ENCODE data around the gene NFAT5. TPM values are rescaled to one million over a fixed set of nuclear protein-coding genes. Genes with fewer than 3 reads are reported as not detected.

The NFAT5 gene
- total RNA-seq, 2 donors from 2014 or later = 77.3 to 98.6 TPM

DNA sequence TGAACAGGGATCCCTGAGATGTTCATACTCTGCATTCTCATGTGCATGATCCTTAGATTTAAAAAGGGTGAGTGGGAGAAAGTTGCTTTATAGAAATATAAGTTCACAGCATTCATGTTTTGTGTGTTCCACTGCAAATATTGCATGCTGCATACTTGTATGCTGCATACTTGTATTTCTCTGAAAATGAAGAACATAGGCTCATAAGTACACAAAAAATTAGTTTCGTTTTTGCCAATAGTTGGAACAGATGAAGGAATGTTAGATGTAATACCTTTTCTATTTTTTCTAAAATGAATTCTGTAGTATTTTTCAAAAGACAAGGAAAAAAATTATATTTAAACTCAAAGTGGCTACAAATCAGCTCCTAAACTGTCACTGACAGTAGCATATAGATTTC lies 79.0 kb downstream of the NFAT5 start:
- peaks cover 9% of the 10 kb centered on the region for H3K36me3 ChIP-seq
- ATAC-seq (ENCODE audit: insufficient number of reproducible peaks, low FRiP score, low read depth) (no peak), DNase-seq (ENCODE audit: low spot score) (no peak)
- no peak overlapping the region for H3K27ac ChIP-seq
- H3K4me1 ChIP-seq (ENCODE audit: control insufficient read depth in 1 of 2, low read depth in 2 of 2) = peaks cover 0 to 3% of the 10 kb centered on the region in 2 donors
- TF ChIP-seq, protein P1, sequence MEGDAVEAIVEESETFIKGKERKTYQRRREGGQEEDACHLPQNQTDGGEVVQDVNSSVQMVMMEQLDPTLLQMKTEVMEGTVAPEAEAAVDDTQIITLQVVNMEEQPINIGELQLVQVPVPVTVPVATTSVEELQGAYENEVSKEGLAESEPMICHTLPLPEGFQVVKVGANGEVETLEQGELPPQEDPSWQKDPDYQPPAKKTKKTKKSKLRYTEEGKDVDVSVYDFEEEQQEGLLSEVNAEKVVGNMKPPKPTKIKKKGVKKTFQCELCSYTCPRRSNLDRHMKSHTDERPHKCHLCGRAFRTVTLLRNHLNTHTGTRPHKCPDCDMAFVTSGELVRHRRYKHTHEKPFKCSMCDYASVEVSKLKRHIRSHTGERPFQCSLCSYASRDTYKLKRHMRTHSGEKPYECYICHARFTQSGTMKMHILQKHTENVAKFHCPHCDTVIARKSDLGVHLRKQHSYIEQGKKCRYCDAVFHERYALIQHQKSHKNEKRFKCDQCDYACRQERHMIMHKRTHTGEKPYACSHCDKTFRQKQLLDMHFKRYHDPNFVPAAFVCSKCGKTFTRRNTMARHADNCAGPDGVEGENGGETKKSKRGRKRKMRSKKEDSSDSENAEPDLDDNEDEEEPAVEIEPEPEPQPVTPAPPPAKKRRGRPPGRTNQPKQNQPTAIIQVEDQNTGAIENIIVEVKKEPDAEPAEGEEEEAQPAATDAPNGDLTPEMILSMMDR (IDR thresholded peaks at IDR 0.05) = no peak
- no peak overlapping the region for H3K4me3 ChIP-seq
- H3K9me3 ChIP-seq = no peaks in the 10 kb centered on the region
- no peaks in the 10 kb centered on the region for H3K27me3 ChIP-seq (replicated peaks; ENCODE audit: insufficient read depth)

DNA sequence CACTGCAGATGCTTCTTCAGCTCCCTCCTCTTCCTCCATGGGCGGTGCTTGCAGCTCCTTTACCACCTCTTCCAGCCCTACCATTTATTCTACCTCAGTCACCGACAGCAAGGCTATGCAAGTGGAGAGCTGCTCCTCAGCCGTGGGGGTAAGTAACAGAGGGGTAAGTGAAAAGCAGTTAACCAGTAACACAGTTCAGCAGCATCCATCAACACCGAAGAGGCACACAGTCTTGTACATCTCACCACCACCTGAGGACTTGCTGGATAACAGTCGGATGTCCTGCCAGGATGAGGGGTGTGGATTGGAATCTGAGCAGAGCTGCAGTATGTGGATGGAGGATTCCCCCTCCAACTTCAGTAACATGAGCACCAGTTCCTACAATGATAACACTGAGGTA lies 81.3 kb downstream of the NFAT5 start:
- Histone ChIP-seq H3K4me3 (no peak overlapping the region), H3K9me3 (no peaks in the 10 kb centered on the region), H3K36me3 (peaks cover 14% of the 10 kb centered on the region), H3K4me1 (ENCODE audit: control insufficient read depth in 1 of 2, low read depth in 2 of 2) (peaks cover 0 to 3% of the 10 kb centered on the region in 2 donors), H3K27me3 (replicated peaks; ENCODE audit: insufficient read depth) (no peaks in the 10 kb centered on the region), H3K27ac (no peak overlapping the region)
- DNase-seq (ENCODE audit: low spot score) = no peak
- TF ChIP-seq, protein P1 (IDR thresholded peaks at IDR 0.05) = no peak
- ATAC-seq (ENCODE audit: insufficient number of reproducible peaks, low FRiP score, low read depth) = no peak

DNA sequence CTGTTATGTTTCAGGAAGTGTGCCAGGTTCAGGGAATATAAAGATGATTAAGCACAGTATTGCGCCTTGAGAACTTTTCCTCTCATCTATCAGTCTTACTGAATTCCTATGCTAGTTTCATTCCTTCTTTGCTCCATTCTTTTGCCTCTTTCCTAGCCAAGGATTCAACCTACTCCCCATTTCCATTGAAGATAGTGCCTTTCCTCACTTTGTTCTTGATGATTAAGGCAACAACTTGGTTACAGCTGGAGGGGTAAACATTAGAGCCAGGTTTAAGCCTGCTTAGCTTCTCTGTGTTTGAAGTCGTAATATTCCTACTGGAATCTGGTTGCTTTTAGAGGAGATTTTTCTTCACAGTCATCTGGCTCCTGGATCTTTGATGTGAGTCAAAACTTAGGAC lies 85.5 kb downstream of the NFAT5 start:
- ATAC-seq (ENCODE audit: insufficient number of reproducible peaks, low FRiP score, low read depth) = no peak
- H3K27me3 ChIP-seq (replicated peaks; ENCODE audit: insufficient read depth) = no peaks in the 10 kb centered on the region
- no peak for DNase-seq (ENCODE audit: low spot score)
- no peak overlapping the region for H3K27ac ChIP-seq
- H3K4me3 ChIP-seq = no peak overlapping the region
- no peaks in the 10 kb centered on the region for H3K4me1 ChIP-seq (ENCODE audit: control insufficient read depth in 1 of 2, low read depth in 2 of 2)
- H3K9me3 ChIP-seq = no peaks in the 10 kb centered on the region
- H3K36me3 ChIP-seq = peaks cover 26% of the 10 kb centered on the region
- TF ChIP-seq, protein P1 (IDR thresholded peaks at IDR 0.05) = no peak

DNA sequence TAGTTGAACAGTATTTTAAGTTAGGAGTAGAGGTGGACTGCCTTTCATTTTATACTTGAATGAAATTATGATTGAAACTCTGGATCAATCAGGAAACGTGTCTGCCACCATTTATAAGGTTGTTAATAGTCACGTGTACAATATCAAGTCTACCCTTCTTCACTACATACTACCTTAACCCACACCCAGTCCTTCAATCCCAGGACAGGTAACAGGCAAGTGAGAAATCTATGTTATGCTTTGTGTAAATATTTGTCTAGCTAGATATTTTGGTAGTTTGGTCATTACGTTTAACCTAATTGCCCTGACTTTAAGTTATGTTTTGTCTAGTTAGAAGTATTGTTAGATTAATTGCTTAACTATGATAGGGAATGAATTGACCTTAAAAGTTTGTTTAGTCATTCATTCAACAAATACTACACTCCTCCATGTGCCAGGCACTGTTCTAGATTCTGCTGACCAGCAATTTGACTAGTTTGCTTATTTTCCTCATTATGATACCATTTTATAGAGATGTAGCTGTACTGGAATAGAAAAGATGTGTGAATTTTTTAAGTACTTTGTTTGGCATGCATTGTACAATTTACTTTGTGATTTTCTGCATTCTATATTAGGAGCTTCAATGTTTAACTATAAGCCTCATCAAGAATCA lies 88.6 kb downstream of the NFAT5 start:
- Histone ChIP-seq H3K9me3 (no peaks in the 10 kb centered on the region), H3K27me3 (replicated peaks; ENCODE audit: insufficient read depth) (no peaks in the 10 kb centered on the region), H3K27ac (no peak overlapping the region), H3K36me3 (peaks cover 17% of the 10 kb centered on the region), H3K4me3 (no peak overlapping the region), H3K4me1 (ENCODE audit: control insufficient read depth in 1 of 2, low read depth in 2 of 2) (no peaks in the 10 kb centered on the region)
- TF ChIP-seq, protein P1 (IDR thresholded peaks at IDR 0.05) = no peak
- DNase-seq (ENCODE audit: low spot score) (no peak), ATAC-seq (ENCODE audit: insufficient number of reproducible peaks, low FRiP score, low read depth) (no peak)

DNA sequence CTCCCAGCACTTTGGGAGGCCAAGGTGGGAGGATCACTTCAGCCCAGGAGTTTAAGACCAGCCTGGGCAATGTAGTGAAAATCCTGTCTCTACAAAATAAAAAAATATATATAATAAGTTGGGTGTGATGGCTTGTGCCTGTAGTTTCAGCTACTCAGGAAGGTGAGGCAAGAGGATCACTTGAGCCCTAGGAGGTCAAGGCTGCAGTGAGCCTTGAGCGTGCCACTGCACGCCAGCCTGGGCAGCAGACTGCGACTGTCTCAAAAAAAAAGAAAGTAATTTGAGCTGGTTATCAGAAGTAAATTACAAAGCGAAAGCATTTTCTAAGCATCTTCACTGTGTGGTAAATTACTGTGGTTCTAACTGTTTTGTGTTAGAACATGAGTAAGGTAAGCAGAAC lies 94.4 kb downstream of the NFAT5 start:
- no peak for DNase-seq (ENCODE audit: low spot score)
- Histone ChIP-seq H3K4me3 (no peak overlapping the region), H3K27me3 (replicated peaks; ENCODE audit: insufficient read depth) (no peaks in the 10 kb centered on the region), H3K36me3 (peaks cover 12% of the 10 kb centered on the region), H3K27ac (no peak overlapping the region), H3K4me1 (ENCODE audit: control insufficient read depth in 1 of 2, low read depth in 2 of 2) (no peaks in the 10 kb centered on the region), H3K9me3 (no peaks in the 10 kb centered on the region)
- ATAC-seq (ENCODE audit: insufficient number of reproducible peaks, low FRiP score, low read depth) = no peak
- TF ChIP-seq, protein P1 (IDR thresholded peaks at IDR 0.05) = no peak

Measured in thoracic aorta (tissue), 2 donors.